OCI-LY7 (cell line): Measurements from ENCODE around the gene APCDD1L. TPM values are rescaled to one million over a fixed set of nuclear protein-coding genes. Genes with fewer than 3 reads are reported as not detected.

Experiments
- BruUV-seq: library from RNA; stranded (reverse); fragments of 400-500 nt; replicated peaks from 2 replicates; lab custom pipeline; 2021; lab: Mats Ljungman, UMichigan
- CTCF ChIA-PET: fragments of 300-600 bp; sonication (Branson Sonifier 250); formaldehyde crosslinking; loops from one replicate; lab custom pipeline; 2022; ENCODE audit warnings: antibody characterized with exemption; ENCODE audit not compliant: unreplicated experiment; lab: Charles Lee
- POLR2A ChIA-PET: fragments of 300-600 bp; sonication (Branson Sonifier 250); formaldehyde crosslinking; loops from one replicate; lab custom pipeline; 2022; ENCODE audit warnings: antibody characterized with exemption; lab: Charles Lee
- DNase-seq: peaks from one replicate; pipeline ENCODE4 v3.0.0-alpha.2; 2015; ENCODE audit warnings: low spot score
- H2AFZ ChIP-seq: fragments of 200-600 bp; sonication (generic), shearing (Covaris generic); 2 replicates; pipeline ENCODE4 v1.6.1; 2014; ENCODE audit warnings: mild to moderate bottlenecking, antibody characterized with exemption, low read length, moderate library complexity
- H3K27ac ChIP-seq: fragments of 200-600 bp; sonication (generic); 2 replicates; pipeline ENCODE4 v1.5.1; 2014; ENCODE audit warnings: mixed run types, low read depth, mild to moderate bottlenecking, moderate library complexity, low read length, inconsistent platforms; ENCODE audit not compliant: poor library complexity, severe bottlenecking
- H3K36me3 ChIP-seq: fragments of 200-600 bp; sonication (generic); 2 replicates; pipeline ENCODE4 v1.6.1; 2014; ENCODE audit warnings: mild to moderate bottlenecking, antibody characterized with exemption, low read length, moderate library complexity, mixed read lengths; ENCODE audit not compliant: insufficient read depth
- H3K4me1 ChIP-seq: fragments of 200-600 bp; sonication (generic); 2 replicates; pipeline ENCODE4 v1.5.1; 2014; ENCODE audit warnings: mild to moderate bottlenecking, low read length; ENCODE audit not compliant: insufficient read depth, poor library complexity, severe bottlenecking
- H3K4me2 ChIP-seq: fragments of 200-600 bp; sonication (generic); 2 replicates; pipeline ENCODE4 v1.6.1; 2014; ENCODE audit warnings: mild to moderate bottlenecking, low read length
- H3K4me3 ChIP-seq: fragments of 200-600 bp; sonication (generic); 2 replicates; pipeline ENCODE4 v1.5.1; 2014; ENCODE audit warnings: mild to moderate bottlenecking, low read depth, low read length; ENCODE audit not compliant: poor library complexity, severe bottlenecking
- H3K79me2 ChIP-seq: fragments of 200-600 bp; sonication (generic); 2 replicates; pipeline ENCODE4 v1.6.1; 2016; ENCODE audit warnings: low read depth, mild to moderate bottlenecking, low read length, moderate library complexity, mixed read lengths; ENCODE audit not compliant: insufficient read depth
- H3K9me2 ChIP-seq: fragments of 200-600 bp; sonication (generic); 2 replicates; pipeline ENCODE4 v1.6.1; 2016; ENCODE audit warnings: mild to moderate bottlenecking, low read length, mixed read lengths; ENCODE audit not compliant: insufficient read depth
- H3K9me3 ChIP-seq: fragments of 200-600 bp; sonication (generic); 2 replicates; pipeline ENCODE4 v1.6.1; 2014; ENCODE audit warnings: mild to moderate bottlenecking, mixed run types, low read length, mixed read lengths
- H4K20me1 ChIP-seq: fragments of 200-600 bp; sonication (generic); 2 replicates; pipeline ENCODE4 v1.6.1; 2014; ENCODE audit warnings: mild to moderate bottlenecking, antibody characterized with exemption, low read length, moderate library complexity, mixed read lengths; ENCODE audit not compliant: insufficient read depth
- EZH2phosphoT487 ChIP-seq: fragments of 200-600 bp; sonication (generic); IDR thresholded peaks from 2 replicates; pipeline ENCODE4 v1.6.1; 2018; ENCODE audit warnings: low read depth, borderline replicate concordance, mild to moderate bottlenecking, mixed run types, antibody characterized with exemption, low read length, moderate library complexity, mixed read lengths
- intact Hi-C: fragments of 100-400 bp; cut with micrococcal nuclease; formaldehyde crosslinking; loops from one replicate; pipeline ENCODE4 v1.10.0; 2022; ENCODE audit not compliant: unreplicated experiment
- total RNA-seq, 2 experiments: library from RNA; depleted of rRNA in 1 of 2; stranded (reverse); fragments of >200 nt in 1 of 2; shearing (Covaris generic) in 1 of 2; gene quantifications; 2 replicates each; pipeline ENCODE4 v1.2.3, GENCODE V29; 2014 to 2022
- TF ChIP-seq, protein P1 (sequence below): fragments of 200-600 bp; sonication (generic); conservative IDR thresholded peaks from 2 replicates; pipeline ENCODE4 v1.5.1; 2014; ENCODE audit warnings: mild to moderate bottlenecking, antibody characterized with exemption, low read length, moderate library complexity, mixed read lengths

APCDD1L gene
- total RNA-seq, 2 experiments from 2014 or later, result not detected

DNA sequence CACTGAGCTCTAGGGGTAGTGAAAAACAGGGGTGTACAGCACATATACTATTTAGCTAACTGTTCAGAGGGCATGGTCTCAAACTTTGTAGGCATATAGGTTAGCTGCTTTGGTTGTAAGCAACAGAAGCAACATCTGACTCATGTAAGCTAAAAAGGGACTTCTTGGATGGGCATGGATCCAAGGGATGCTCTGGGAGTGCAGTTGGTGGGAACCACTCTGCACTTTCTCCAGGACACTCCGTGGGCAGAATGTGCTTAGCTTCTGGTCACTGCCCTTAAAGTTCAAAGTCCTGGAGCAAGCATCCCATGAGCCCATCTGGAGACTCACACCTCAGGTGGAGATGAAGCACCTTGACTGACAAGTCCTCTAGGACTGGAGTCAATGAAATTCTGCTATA, 11.5 kb downstream of the APCDD1L start:
- TF ChIP-seq, protein P1, sequence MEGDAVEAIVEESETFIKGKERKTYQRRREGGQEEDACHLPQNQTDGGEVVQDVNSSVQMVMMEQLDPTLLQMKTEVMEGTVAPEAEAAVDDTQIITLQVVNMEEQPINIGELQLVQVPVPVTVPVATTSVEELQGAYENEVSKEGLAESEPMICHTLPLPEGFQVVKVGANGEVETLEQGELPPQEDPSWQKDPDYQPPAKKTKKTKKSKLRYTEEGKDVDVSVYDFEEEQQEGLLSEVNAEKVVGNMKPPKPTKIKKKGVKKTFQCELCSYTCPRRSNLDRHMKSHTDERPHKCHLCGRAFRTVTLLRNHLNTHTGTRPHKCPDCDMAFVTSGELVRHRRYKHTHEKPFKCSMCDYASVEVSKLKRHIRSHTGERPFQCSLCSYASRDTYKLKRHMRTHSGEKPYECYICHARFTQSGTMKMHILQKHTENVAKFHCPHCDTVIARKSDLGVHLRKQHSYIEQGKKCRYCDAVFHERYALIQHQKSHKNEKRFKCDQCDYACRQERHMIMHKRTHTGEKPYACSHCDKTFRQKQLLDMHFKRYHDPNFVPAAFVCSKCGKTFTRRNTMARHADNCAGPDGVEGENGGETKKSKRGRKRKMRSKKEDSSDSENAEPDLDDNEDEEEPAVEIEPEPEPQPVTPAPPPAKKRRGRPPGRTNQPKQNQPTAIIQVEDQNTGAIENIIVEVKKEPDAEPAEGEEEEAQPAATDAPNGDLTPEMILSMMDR, result no peak
- TF ChIP-seq EZH2phosphoT487, result no peak
- Histone ChIP-seq H4K20me1 (no peaks in the 10 kb centered on the region), H3K36me3 (no peaks in the 10 kb centered on the region), H3K4me2 (no peak overlapping the region), H3K9me2 (no peaks in the 10 kb centered on the region), H3K9me3 (no peaks in the 10 kb centered on the region; the same call in 1 of the 2 replicates), H3K4me1 (no peaks in the 10 kb centered on the region), H3K79me2 (no peaks in the 10 kb centered on the region), H3K4me3 (no peak overlapping the region), H2AFZ (no peak overlapping the region), H3K27ac (no peak overlapping the region)
- no peak for DNase-seq
- no TSS peak for BruUV-seq
- ChIA-PET POLR2A (no interaction called here), CTCF (interaction anchor here (0.6 kb wide), 1 partner anchor 411 kb away, joined by 3 read pairs; no protein-coding TSS in a partner anchor)
- intact Hi-C loops, result no loop called here

DNA sequence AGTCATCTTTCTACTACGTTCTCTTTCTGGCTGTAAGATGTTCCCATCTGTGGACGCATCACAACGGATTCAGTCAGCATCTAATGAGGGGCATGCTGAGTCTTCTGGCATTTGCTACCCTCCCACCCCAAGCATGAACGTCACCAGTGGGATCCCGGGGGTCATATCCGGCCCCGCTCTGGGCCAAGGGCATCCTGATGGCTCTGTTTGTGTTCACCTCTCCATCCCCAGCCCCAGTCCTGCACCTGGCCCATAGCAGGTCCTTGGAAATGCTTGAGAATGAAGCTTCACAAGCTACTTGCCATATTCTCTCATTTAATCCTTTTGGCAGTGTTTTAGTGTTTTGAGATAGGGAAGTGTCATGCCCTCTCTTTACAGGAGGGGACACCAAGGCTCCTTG, 14.9 kb downstream of the APCDD1L start:
- no peak overlapping the region for H3K4me2 ChIP-seq
- ChIA-PET POLR2A (no interaction called here), CTCF (no interaction called here)
- H3K9me3 ChIP-seq, result no peaks in the 10 kb centered on the region; the same call in 1 of the 2 replicates
- H3K4me1 ChIP-seq, result no peaks in the 10 kb centered on the region
- H3K4me3 ChIP-seq, result no peak overlapping the region
- no peaks in the 10 kb centered on the region for H3K9me2 ChIP-seq
- H4K20me1 ChIP-seq, result no peaks in the 10 kb centered on the region
- no peaks in the 10 kb centered on the region for H3K79me2 ChIP-seq
- no peak for DNase-seq
- no peak overlapping the region for H3K27ac ChIP-seq
- H3K36me3 ChIP-seq, result no peaks in the 10 kb centered on the region
- no TSS peak for BruUV-seq
- no peak for TF ChIP-seq EZH2phosphoT487
- TF ChIP-seq, protein P1, result no peak
- intact Hi-C loops, result no loop called here
- no peak overlapping the region for H2AFZ ChIP-seq

DNA sequence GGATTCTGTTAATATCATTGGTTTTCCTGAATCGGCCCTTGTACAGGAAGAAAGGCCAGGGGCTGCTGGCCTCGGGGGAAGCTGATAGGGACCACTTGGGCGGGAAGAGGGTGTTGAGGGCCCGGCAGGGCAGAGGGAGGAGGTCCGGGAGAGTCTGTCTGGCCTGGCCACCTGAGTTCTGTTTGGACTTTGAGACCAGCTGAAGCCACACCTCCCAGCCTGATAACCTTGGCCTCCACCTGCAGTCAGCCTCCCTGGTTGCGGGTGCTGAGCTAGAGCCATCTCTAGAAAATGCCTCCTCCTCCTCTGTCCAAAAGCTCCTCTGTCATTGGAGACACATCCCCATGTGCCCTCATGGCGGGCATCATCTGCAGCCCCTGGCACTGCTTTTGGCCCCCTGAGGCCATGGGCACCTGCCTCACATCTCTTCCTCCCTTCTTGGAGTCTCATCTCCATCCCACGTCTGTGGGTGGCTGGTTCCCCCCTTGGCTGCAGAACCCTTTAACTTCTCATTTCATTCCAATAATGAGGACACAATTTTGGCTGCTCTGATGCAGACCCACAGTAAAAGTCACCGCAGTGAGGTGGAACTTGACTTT, 16.6 kb downstream of the APCDD1L start:
- Histone ChIP-seq H3K4me1 (no peaks in the 10 kb centered on the region), H4K20me1 (no peaks in the 10 kb centered on the region), H2AFZ (no peak overlapping the region), H3K27ac (no peak overlapping the region), H3K36me3 (no peaks in the 10 kb centered on the region), H3K9me3 (no peaks in the 10 kb centered on the region), H3K4me3 (no peak overlapping the region), H3K9me2 (no peaks in the 10 kb centered on the region), H3K79me2 (no peaks in the 10 kb centered on the region), H3K4me2 (no peak overlapping the region)
- POLR2A ChIA-PET, result no interaction called here
- CTCF ChIA-PET, result no interaction called here
- intact Hi-C loops, result no loop called here
- BruUV-seq, result no TSS peak
- TF ChIP-seq EZH2phosphoT487, result no peak
- TF ChIP-seq, protein P1, result no peak
- no peak for DNase-seq
